HG03469 (cell line): ENCODE measurements around the gene FOXA1.

ENCODE experiments used
- ATAC-seq: cut with Tn5 transposase; IDR thresholded peaks from one replicate; pipeline ENCODE4 v1.9.1; 2021; ENCODE audit warnings: mild to moderate bottlenecking, moderate library complexity, moderate number of reproducible peaks; ENCODE audit not compliant: unreplicated experiment

FOXA1 gene

DNA sequence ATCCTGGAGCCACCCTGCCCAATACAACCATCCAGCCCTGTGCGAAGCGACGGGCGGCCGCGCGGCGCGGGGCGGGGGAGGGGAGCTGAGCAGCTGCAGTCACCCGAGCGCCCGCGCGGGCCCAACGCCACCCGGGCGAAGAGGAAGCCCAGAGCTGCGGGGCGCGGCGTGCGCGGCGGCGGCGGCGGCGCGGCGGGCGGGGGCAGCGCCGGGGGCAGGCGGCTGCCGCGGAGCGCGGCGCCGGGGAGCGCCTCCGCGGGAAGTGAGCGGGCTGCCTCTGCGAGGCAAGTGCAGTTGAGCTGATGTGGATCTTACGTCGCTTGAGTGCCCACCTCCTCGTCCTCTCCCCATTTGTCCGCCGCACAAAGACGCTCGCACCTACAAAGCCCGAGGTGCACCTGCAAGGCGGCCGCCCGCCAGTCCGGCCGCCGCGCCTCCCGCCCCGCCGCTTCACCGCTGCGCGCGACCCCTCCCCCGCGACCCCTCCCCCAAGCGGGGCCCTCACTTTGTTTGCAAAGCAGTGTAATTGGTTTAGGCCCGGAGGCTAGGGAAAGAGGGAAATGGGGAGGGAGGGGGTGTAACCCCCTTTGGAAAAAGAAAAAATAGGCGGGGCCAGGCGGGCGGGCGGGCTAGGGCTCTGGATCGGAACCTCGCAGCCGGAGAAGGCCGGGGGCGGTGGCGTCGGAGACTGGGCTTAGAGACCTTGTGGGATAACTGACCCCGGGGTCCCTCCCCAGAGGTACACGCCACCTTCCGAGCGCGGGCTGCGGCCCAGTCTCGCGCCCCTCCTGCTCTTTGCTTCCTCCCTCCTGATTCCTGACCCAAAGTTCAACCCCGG is at the start of gene FOXA1, which contains the start of gene TTC6:
FOXA1 (minus strand) TSS at position 279 of the 838 bp plus-strand sequence; CDS start at position 2, 277 bp downstream.
TTC6 (plus strand) TSS at position 659 of the 838 bp plus-strand sequence. CDS start 26,436 bp downstream, outside the sequence.
- no peak for ATAC-seq

DNA sequence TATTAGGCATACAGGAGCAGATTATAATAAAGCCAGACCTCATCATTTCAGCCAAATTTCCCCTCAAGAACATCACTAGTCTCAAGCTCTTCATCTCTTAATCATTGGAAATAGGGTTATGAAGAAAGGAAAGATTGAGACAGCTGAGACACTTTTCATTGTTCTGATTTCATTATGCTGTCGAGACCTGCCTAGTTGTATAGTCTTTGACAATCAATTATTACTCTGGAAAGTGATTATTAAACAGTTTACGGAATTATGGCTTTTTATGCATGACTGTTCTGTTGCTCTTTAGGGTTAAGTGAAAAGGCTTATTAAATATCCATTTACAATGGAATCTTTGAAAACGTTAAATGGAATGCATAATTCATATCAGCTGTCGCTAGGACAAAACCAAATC is 48.7 kb upstream of the FOXA1 start:
- no peak for ATAC-seq

GRCh38 chr14:37642125-37642524 is 47.1 kb upstream of the FOXA1 start:
- no peak for ATAC-seq

DNA sequence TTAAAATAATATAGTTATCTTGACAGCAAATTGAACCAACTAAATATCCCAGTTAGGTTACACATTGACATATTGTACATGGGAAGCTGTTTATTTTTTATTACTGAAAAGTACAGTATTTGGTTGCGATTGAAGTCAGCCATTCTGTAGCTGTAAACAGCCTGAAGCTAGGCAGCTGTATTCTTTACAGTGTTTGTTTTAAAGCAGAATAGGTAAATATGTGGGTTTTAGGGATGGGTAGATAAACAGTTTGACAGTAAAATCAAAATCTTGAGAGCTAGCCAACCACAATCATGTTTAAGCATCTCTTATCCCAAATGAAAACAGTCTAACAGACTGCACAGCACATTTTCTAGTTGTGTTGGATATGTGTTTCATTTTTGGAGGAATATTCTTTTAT is 46.1 kb upstream of the FOXA1 start:
- ATAC-seq, result no peak

DNA sequence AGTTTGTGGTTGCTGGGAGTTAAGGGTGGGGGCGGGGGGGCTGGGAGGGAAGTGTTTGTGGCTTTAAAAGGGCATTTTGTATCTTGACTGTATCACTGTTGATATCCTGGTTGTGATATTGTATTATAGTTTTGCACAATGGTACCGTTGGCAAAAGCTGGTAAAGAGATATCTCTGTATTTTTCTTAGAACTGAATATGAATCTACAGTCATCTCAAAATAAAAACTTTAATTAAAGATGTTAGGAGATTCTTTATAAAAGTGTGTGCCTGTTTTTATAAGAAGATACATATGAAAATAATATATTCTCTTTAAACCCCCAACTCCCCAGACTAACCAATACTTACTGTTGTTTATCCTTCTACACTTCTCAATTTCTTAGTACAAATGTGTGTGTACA is 43.5 kb upstream of the FOXA1 start:
- no peak for ATAC-seq

DNA sequence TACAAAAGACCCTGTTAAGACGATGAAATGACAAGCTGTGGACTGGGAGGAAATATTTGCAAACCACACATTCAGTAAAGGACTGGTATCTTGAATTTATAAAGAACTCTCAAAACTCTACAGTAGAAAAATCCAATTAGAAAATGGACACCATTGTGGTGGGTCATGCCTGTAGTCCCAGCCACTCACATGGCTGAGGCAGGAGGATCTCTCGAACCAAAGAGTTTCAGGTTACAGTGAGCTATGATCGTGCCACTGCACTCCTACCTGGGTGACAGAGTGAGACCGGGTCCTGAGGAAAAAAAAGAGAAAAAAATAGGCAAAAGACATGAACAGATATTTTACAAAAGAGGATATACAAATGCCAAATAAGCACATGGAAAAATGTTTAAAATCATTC is 42.3 kb upstream of the FOXA1 start:
- no peak for ATAC-seq

GRCh38 chr14:37625597-37626595 is 30.8 kb upstream of the FOXA1 start:
- ATAC-seq, result no peak

GRCh38 chr14:37623971-37624370 is 28.9 kb upstream of the FOXA1 start:
- no peak for ATAC-seq

DNA sequence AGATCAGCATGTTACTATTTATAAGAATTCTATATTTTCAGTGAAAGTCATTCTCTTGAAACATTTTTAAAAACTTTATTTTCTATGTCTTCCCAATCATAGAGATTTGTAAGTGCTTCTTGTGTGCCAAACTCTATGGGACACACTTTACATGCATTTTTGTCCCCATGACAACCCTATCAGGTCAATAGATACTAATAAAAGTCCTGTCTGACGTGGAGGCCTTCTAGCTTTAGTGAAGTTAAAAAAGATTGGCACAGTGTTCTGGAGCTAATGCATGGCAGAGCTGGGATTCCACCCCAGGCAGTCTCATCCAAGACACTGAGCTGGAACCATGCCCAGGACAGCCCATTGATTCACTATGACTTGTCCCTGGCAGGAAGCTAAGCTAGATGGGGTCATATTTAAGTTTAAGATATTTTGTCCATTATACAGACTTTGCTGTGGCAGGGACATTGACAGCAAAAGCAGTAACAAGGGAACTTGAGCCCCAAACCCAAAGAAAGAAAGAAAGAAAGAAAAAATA is 28.4 kb upstream of the FOXA1 start:
- no peak for ATAC-seq

GRCh38 chr14:37622231-37622923 is 27.3 kb upstream of the FOXA1 start:
- no peak for ATAC-seq

- no peak for ATAC-seq
Measured at GRCh38 chr14:37620856-37621255, 25.8 kb upstream of the FOXA1 start.

DNA sequence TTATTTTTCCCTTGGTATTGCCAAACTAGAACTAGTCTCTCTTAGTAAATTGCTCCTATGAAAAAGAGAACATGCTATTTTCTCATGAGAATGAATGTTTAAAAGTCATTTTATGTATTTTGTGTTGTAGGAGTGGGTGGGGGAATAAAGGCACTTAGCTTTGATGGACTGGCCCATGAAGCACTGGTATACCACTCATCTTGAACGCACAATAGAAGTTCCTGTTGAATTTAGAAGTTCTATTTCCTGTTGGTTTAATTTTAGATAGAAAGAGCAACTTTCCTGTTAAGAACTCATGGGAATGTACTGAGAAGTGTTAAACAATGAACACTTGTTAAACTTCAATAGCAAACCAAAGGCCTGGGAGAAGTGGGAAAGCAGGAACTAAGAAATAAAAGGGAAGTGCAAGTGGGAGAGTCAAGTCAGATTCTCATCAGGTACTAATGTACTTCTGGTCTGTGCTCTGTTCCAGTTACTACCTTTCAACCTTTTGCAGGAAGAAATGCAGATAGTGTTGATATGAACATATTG is 23.5 kb upstream of the FOXA1 start:
- no peak for ATAC-seq

DNA sequence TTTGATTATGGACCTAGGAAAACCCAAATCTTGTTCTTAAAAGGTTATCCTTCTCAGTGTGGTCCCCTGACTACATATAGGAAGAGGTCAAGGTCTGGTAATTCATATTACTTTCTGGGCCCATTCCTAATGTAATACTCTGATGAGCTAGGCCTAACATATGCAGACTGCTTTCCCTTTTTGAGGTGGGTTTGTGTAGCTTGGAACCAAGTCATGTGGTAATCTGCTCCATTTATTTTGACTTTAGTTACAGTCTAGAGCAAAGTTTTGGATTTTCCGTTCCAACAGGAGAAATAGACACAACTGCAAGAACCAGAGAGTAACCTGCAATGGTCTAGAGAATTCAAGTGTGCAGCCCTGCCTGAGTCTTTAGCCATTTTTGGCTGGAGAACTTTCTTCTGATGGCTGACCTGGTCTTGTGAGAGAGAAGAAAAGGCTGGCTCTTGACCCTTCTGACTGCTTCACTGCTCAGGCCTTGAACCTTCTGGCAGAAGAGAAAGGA is 22.9 kb upstream of the FOXA1 start:
- no peak for ATAC-seq

DNA sequence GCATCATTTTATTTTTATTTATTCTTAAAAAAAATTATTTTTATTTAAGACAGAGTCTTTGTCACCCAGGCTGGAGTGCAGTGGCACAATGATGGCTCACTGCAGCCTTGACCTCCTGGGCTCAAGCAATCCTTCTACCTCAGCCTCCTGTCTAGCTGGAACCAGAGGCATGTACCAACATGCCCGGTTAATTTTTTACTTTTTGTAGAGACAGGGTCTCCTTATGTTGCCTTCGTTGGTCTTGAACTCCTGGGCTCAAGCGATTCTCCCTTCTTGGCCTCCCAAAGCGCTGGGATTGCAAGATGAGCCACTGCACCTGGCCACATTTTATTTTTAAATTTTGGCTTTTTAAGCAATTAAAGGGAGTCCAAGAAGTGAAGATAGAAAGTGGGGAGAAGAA is 21.8 kb upstream of the FOXA1 start:
- ATAC-seq, result no peak

DNA sequence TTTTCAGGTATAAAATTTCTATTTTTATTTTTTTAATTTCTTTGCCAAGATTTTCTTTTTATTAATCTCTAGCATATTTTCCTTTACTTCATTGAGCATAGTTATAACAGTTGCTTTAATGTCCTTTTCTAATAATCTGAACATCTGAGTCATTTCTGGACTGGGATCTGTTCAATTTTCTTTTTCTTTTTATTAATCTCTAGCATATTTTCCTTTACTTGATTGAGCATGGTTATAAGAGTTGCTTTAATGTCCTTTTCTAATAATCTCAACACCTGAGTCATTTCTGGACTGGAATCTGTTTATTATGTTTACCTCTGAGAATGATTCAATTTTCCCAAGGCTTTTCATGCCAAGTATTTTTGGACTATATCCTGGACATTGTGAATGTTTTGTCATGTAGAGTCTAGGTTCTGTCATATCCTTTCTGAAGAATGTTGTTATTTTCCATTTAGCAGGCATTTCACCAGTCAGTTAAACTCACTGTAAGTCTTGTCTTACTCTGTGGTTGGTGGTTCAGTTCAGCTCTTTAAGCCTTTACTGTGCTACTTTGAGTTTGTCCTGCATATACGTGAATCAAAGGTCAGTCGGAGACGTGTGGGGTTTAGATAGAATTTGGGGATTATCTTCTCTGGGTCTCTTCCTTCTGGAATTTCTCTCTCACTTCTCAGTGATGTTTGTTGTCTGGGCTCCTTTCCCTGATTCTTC is 20.7 kb upstream of the FOXA1 start:
- ATAC-seq, result no peak

- ATAC-seq, result no peak
Measured at GRCh38 chr14:37610945-37611523, 16.0 kb upstream of the FOXA1 start.

GRCh38 chr14:37608649-37609048 is 13.6 kb upstream of the FOXA1 start:
- ATAC-seq, result no peak

DNA sequence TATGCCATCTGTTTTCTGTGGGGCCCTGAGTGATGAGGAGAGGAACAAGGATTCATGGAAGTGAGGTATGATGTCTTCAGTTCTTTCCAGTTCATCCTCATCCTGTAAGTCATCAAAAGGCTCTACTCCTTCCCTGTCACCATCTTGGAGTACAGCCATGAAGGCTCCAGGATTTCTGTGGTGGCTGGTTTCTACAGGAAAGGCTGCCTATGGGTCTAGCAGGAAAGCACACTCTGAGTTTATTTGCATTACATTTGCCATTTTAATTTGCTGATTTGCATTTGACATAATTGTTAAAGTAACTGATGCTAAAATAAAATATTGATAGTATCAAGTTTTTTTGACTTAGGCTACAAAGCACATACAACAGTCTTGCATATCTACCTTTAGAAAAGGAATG is 11.6 kb upstream of the FOXA1 start:
- ATAC-seq, result no peak

DNA sequence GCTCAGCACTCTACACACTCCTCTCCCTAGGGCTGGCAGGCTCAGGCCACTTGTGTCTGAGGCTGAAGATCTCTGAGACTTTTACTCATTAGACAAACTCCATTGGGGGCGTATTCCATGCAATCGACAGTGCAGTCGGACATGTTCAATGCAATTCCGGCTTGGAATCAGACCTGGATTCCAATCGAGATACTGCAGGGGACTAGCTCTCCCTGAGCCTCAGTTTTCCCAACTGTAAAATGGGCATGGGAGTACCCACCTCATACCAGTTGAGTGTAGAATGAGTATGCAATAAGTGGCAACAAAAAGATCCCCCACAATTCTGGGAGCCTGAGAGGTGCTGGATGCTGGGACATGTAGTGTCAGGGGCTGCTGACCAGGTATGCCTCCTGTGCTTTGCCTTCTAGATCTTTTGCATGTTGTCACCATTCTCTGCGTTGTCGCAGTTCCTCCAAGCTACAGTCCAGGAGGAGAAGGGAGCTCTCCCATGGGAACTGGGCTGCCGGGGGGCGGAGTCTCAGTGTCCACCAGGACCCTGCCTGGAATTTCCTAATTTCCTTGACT is 8.7 kb upstream of the FOXA1 start:
- no peak for ATAC-seq
